ENCODE measurements around the gene FXYD4. TPM values are rescaled to one million over a fixed set of nuclear protein-coding genes. Genes with fewer than 3 reads are reported as not detected.

FXYD4 gene
- total and polyA plus RNA-seq, 4 donors: not detected

GRCh38 chr10:43340619-43341018, 30.8 kb upstream of the FXYD4 start:
- 64% methylated on average over 9 of the region's 9 CpGs for WGBS, 2 donors
- no peak overlapping the region for H3K4me3 ChIP-seq (ENCODE audit: low read length in 2 of 2)
- no peaks in the 10 kb centered on the region for H3K36me3 ChIP-seq (ENCODE audit: control insufficient read depth in 1 of 2, insufficient read depth in 2 of 2, low read length in 1 of 2)
- H3K9me3 ChIP-seq (ENCODE audit: control insufficient read depth, low read length): no peaks in the 10 kb centered on the region
- peaks cover 0 to 3% of the 10 kb centered on the region in 2 donors for H3K27me3 ChIP-seq (ENCODE audit: control insufficient read depth in 1 of 2, insufficient read depth in 2 of 2, low read length in 1 of 2)
- DNase-seq (no peak), ATAC-seq (ENCODE audit: low FRiP score) (no peak)
- H3K4me1 ChIP-seq (ENCODE audit: control insufficient read depth in 1 of 2, insufficient read depth in 2 of 2, low read length in 2 of 2): no peaks in the 10 kb centered on the region
- no peak overlapping the region for H3K27ac ChIP-seq (ENCODE audit: low read depth in 1 of 2, low read length in 2 of 2)
- intact Hi-C loops (cut with DNase I): no loop called here

DNA sequence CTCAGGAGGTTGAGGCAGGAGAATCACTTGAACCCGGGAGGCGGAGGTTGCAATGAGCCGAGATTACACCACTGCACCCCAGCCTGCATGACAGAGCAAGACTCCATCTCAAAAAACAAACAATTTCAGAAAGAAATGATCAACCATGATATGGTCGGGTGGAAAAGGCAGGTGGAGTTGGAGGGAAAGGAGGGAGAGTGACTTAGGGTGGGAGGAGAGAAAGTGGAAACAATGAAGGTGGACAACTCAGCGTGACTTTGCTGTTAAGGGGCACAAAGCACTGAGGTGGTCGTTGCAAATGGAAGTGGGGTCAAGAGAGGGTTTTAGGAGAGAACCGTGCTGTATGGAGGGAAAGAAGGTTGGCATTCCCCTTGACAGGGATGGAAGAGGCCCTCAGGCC, 30.0 kb upstream of the FXYD4 start:
- Histone ChIP-seq H3K36me3 (ENCODE audit: control insufficient read depth in 1 of 2, insufficient read depth in 2 of 2, low read length in 1 of 2) (no peaks in the 10 kb centered on the region), H3K4me1 (ENCODE audit: control insufficient read depth in 1 of 2, insufficient read depth in 2 of 2, low read length in 2 of 2) (no peaks in the 10 kb centered on the region), H3K27ac (ENCODE audit: low read depth in 1 of 2, low read length in 2 of 2) (no peak overlapping the region), H3K9me3 (ENCODE audit: control insufficient read depth, low read length) (no peaks in the 10 kb centered on the region), H3K4me3 (ENCODE audit: low read length in 2 of 2) (no peak overlapping the region), H3K27me3 (ENCODE audit: control insufficient read depth in 1 of 2, insufficient read depth in 2 of 2, low read length in 1 of 2) (peaks cover 0 to 3% of the 10 kb centered on the region in 2 donors)
- 89 to 90% methylated on average over 7 of the region's 7 CpGs for WGBS, 2 donors
- intact Hi-C loops (cut with DNase I): no loop called here
- ATAC-seq (ENCODE audit: low FRiP score) (no peak), DNase-seq (no peak)

DNA sequence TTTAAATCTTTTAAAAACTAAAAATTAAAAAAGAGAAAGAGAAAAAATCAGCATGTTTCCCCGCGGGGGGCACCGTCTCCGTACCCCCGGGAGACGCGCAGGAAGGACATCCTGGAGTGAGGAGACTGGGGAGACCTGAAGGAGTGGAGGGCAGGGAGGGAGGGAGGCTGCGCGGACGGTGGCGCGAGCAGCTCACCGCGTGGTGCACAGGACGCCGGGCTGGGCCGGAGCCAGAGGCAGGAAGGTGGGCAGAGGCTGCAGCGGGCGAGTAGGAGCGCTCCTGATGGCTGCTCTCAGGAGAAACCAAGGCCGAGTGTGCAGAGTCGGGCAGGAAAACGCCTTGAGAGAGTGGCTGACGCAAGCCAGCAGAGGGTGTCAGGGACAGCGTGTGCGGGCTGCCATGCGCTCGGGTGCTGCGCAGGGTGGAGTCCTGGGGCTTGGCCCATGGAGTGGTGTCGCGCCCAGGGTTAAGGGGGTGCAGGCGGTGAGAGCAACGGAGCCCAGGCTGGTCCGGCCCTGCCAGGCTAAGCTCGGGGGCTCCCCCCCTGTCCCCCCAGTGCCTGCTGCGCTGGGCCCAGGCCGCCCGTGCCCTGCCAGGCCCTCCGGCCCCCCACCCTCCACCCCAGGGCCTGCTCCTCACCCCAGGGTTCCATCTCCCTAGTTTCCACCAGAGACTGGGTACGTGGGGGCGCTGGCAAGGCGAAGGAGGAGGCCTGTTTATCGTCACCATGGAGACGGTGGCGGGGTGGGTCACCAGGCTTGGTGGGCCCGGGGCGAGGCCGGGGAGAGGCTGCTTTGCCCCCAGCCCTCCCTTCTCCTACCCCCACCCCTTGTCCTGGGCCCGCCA, 28.9 kb upstream of the FXYD4 start:
- H3K27ac ChIP-seq (ENCODE audit: low read depth in 1 of 2, low read length in 2 of 2): no peak overlapping the region
- no peaks in the 10 kb centered on the region for H3K9me3 ChIP-seq (ENCODE audit: control insufficient read depth, low read length)
- no peak overlapping the region for H3K4me3 ChIP-seq (ENCODE audit: low read length in 2 of 2)
- H3K27me3 ChIP-seq (ENCODE audit: control insufficient read depth in 1 of 2, insufficient read depth in 2 of 2, low read length in 1 of 2): peaks cover 0 to 3% of the 10 kb centered on the region in 2 donors
- DNase-seq (no peak), ATAC-seq (ENCODE audit: low FRiP score) (no peak)
- 90% methylated on average over 47 to 49 of the region's 49 CpGs for WGBS, 2 donors
- no peaks in the 10 kb centered on the region for H3K36me3 ChIP-seq (ENCODE audit: control insufficient read depth in 1 of 2, insufficient read depth in 2 of 2, low read length in 1 of 2)
- H3K4me1 ChIP-seq (ENCODE audit: control insufficient read depth in 1 of 2, insufficient read depth in 2 of 2, low read length in 2 of 2): no peaks in the 10 kb centered on the region
- intact Hi-C loops (cut with DNase I): no loop called here

DNA sequence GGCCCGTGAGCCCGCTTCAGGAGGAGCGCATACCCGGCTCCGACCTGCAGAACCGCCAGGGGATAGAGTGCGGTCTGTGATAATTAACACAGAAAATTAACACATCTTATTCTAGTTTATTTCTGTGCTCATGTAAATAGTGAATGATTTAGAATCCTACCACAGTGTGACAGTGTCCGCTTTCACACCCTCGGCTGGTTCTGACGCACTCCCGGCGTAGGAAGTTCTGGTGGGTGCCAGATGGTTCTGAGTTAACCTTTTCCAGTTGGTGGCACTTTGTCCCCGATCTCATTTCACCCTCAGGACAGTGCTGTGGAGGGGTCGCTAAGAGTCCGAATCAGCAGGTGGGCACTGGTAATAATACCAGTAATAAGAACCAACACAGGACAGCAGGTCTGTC, 28.3 kb upstream of the FXYD4 start:
- no peaks in the 10 kb centered on the region for H3K4me1 ChIP-seq (ENCODE audit: control insufficient read depth in 1 of 2, insufficient read depth in 2 of 2, low read length in 2 of 2)
- H3K4me3 ChIP-seq (ENCODE audit: low read length in 2 of 2): no peak overlapping the region
- no peak overlapping the region for H3K27ac ChIP-seq (ENCODE audit: low read depth in 1 of 2, low read length in 2 of 2)
- ATAC-seq (ENCODE audit: low FRiP score): no peak
- no peak for DNase-seq
- 91 to 92% methylated on average over 15 of the region's 15 CpGs for WGBS, 2 donors
- no peaks in the 10 kb centered on the region for H3K36me3 ChIP-seq (ENCODE audit: control insufficient read depth in 1 of 2, insufficient read depth in 2 of 2, low read length in 1 of 2)
- H3K9me3 ChIP-seq (ENCODE audit: control insufficient read depth, low read length): no peaks in the 10 kb centered on the region
- peaks cover 0 to 3% of the 10 kb centered on the region in 2 donors for H3K27me3 ChIP-seq (ENCODE audit: control insufficient read depth in 1 of 2, insufficient read depth in 2 of 2, low read length in 1 of 2)
- intact Hi-C loops (cut with DNase I): no loop called here

GRCh38 chr10:43344051-43344450, 27.4 kb upstream of the FXYD4 start:
- H3K27me3 ChIP-seq (ENCODE audit: control insufficient read depth in 1 of 2, insufficient read depth in 2 of 2, low read length in 1 of 2): no peaks in the 10 kb centered on the region
- H3K36me3 ChIP-seq (ENCODE audit: control insufficient read depth in 1 of 2, insufficient read depth in 2 of 2, low read length in 1 of 2): no peaks in the 10 kb centered on the region
- no peak overlapping the region for H3K27ac ChIP-seq (ENCODE audit: low read depth in 1 of 2, low read length in 2 of 2)
- no peaks in the 10 kb centered on the region for H3K9me3 ChIP-seq (ENCODE audit: control insufficient read depth, low read length)
- ATAC-seq (ENCODE audit: low FRiP score) (no peak), DNase-seq (no peak)
- H3K4me3 ChIP-seq (ENCODE audit: low read length in 2 of 2): no peak overlapping the region
- no peaks in the 10 kb centered on the region for H3K4me1 ChIP-seq (ENCODE audit: control insufficient read depth in 1 of 2, insufficient read depth in 2 of 2, low read length in 2 of 2)
- WGBS, 2 donors: 76 to 86% methylated on average over 8 of the region's 8 CpGs
- intact Hi-C loops (cut with DNase I): no loop called here

DNA sequence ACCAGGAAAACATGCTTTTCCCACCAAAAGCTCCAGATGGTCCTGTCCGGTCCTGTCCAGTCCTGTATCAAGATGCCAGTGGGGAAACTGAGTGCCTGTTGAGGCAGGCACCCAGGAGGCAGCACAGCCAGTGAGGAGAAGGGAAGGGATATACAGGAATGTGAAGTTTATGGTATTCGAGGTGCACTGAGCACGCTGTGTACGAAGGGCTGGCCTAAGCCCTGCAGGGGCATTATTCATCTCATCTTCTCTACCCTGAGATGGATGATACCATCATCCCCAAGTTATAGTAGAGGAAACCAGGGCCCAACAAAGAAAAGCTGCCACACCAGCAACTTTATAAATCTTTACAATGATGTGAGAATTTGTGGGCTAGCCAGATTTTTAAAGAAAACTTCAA, 23.4 kb upstream of the FXYD4 start:
- Histone ChIP-seq H3K4me1 (ENCODE audit: control insufficient read depth in 1 of 2, insufficient read depth in 2 of 2, low read length in 2 of 2) (no peaks in the 10 kb centered on the region), H3K27me3 (ENCODE audit: control insufficient read depth in 1 of 2, insufficient read depth in 2 of 2, low read length in 1 of 2) (no peaks in the 10 kb centered on the region), H3K4me3 (ENCODE audit: low read length in 2 of 2) (no peak overlapping the region), H3K9me3 (ENCODE audit: control insufficient read depth, low read length) (no peaks in the 10 kb centered on the region), H3K27ac (ENCODE audit: low read depth in 1 of 2, low read length in 2 of 2) (no peak overlapping the region), H3K36me3 (ENCODE audit: control insufficient read depth in 1 of 2, insufficient read depth in 2 of 2, low read length in 1 of 2) (no peaks in the 10 kb centered on the region)
- ATAC-seq (ENCODE audit: low FRiP score): no peak
- DNase-seq: no peak
- 86 to 88% methylated on average over 4 of the region's 4 CpGs for WGBS, 2 donors
- intact Hi-C loops (cut with DNase I): loop anchor here in 1 of 2 donors (2.0 to 5.0 kb wide), 2 partner anchors 56 to 115 kb away; no protein-coding TSS in a partner anchor

GRCh38 chr10:43348511-43349312, 22.7 kb upstream of the FXYD4 start:
- peak; percentile 94 for ATAC-seq (ENCODE audit: low FRiP score)

GRCh38 chr10:43350156-43350555, 21.3 kb upstream of the FXYD4 start:
- intact Hi-C loops (cut with DNase I): no loop called here
- 51 to 52% methylated on average over 7 of the region's 7 CpGs for WGBS, 2 donors
- Histone ChIP-seq H3K27me3 (ENCODE audit: control insufficient read depth in 1 of 2, insufficient read depth in 2 of 2, low read length in 1 of 2) (no peaks in the 10 kb centered on the region), H3K4me3 (ENCODE audit: low read length in 2 of 2) (no peak overlapping the region), H3K27ac (ENCODE audit: low read depth in 1 of 2, low read length in 2 of 2) (no peak overlapping the region), H3K9me3 (ENCODE audit: control insufficient read depth, low read length) (no peaks in the 10 kb centered on the region), H3K36me3 (ENCODE audit: control insufficient read depth in 1 of 2, insufficient read depth in 2 of 2, low read length in 1 of 2) (no peaks in the 10 kb centered on the region), H3K4me1 (ENCODE audit: control insufficient read depth in 1 of 2, insufficient read depth in 2 of 2, low read length in 2 of 2) (no peaks in the 10 kb centered on the region)
- ATAC-seq (ENCODE audit: low FRiP score) (no peak), DNase-seq (no peak)

More at GRCh38 chr10:43348511-43349312, 22.7 kb upstream of the FXYD4 start:
- WGBS, 2 donors: 59% methylated on average over 13 of the region's 13 CpGs
- H3K4me3 ChIP-seq (ENCODE audit: low read length in 2 of 2): no peak overlapping the region
- H3K4me1 ChIP-seq (ENCODE audit: control insufficient read depth in 1 of 2, insufficient read depth in 2 of 2, low read length in 2 of 2): no peaks in the 10 kb centered on the region
- no peaks in the 10 kb centered on the region for H3K9me3 ChIP-seq (ENCODE audit: control insufficient read depth, low read length)
- intact Hi-C loops (cut with DNase I): loop anchor here in 1 of 2 donors (2.0 to 5.0 kb wide), 2 partner anchors 56 to 114 kb away; no protein-coding TSS in a partner anchor
- H3K36me3 ChIP-seq (ENCODE audit: control insufficient read depth in 1 of 2, insufficient read depth in 2 of 2, low read length in 1 of 2): no peaks in the 10 kb centered on the region
- DNase-seq: peak; percentile 90 to 91
- H3K27me3 ChIP-seq (ENCODE audit: control insufficient read depth in 1 of 2, insufficient read depth in 2 of 2, low read length in 1 of 2): no peaks in the 10 kb centered on the region
- no peak overlapping the region for H3K27ac ChIP-seq (ENCODE audit: low read depth in 1 of 2, low read length in 2 of 2)

All from aorta (tissue), 5 donors.